ENCODE results near the gene ORM2. TPM values are rescaled to one million over a fixed set of nuclear protein-coding genes. Genes with fewer than 3 reads are reported as not detected.

Gene ORM2
- total and polyA plus RNA-seq, 2 of the 8 experiments (the other 6 are each of a cell fraction or from before 2014, with no cell fraction given): 1.3 TPM; not detected in 1

DNA sequence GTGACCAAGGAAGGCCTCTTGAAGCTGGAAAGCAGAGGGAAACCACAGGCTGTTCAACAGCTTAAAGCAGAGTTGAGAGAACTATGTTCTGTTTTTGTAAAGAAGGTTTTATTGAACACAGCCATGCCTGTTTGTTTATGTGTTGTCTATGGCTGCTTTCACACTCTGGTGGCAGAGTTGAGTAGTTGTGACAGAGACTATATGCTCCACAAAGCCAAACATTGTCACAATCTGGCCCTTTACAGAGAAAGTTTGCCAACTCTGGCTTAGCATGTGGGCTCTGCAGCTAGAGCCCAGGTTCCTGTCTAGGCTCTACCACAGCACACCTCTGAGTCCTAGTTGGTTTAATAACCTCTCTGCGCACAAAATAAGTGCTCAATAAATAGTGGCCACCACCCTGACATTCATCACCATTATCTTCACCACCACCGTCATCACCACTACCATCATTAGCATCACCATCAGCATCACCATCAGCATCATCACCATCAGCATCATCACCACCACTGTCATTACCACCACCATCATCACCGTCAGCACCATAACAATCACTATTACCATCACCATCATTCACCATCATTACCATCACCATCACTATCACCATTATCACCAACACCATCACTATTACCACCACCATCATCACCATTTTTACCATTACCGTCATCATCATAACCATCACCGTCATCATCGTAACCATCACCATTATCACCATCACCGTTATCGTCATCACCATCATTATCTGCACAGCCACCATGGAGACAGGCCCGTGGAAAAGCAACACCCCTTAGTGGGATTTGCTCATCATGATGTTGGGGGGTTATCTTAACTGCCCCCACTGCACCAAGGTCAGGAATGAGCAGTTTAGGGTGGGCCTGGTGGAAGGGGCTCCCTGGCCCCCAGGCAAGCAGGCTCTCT lies 39.8 kb downstream of the ORM2 start:
- Histone ChIP-seq H3K23me2 (ENCODE audit: low read depth, low read length) (peaks cover 11% of the 10 kb centered on the region; the same call in 1 of the 2 replicates), H4K20me1 (replicated peaks in 1 of 2; ENCODE audit: control insufficient read depth in 1 of 2, insufficient read depth in 2 of 2, low read length in 2 of 2) (peaks cover 0 to 2% of the 10 kb centered on the region in 2 experiments), H4K8ac (ENCODE audit: extremely low read depth, insufficient read depth, low read length) (no peak overlapping the region), H3K36me3 (ENCODE audit: control insufficient read depth in 2 of 4, insufficient read depth in 4 of 4, low read length in 3 of 4) (peaks cover 1 to 32% (median 15%) of the 10 kb centered on the region in 4 experiments; a peak in 6 of 8 replicates), H3K79me2 (ENCODE audit: control insufficient read depth in 1 of 2, insufficient read depth in 2 of 2, low read length in 2 of 2) (no peaks in the 10 kb centered on the region), H3K18ac (ENCODE audit: extremely low read depth, low read length) (peak overlapping the region; percentile 76), H3K27me3 (replicated peaks in 1 of 4; ENCODE audit: control insufficient read depth in 3 of 4, extremely low read depth in 1 of 4, insufficient read depth in 3 of 4, low read length in 3 of 4) (no peaks in the 10 kb centered on the region), H3K14ac (ENCODE audit: insufficient read length) (peak overlapping the region; percentile 50), H3K27ac (ENCODE audit: low read depth, low read length) (peak overlapping the region; percentile 56; the same call in 1 of the 2 replicates), H3K9me3 (ENCODE audit: insufficient read depth in 2 of 2, low read depth in 1 of 2, low read length in 1 of 2) (no peaks in the 10 kb centered on the region), H3K56ac (replicated peaks; ENCODE audit: insufficient read length, low read depth, low read length) (peak overlapping the region; percentile 89), H2BK120ac (replicated peaks; ENCODE audit: low read depth, low read length) (peak overlapping the region; percentile 97), H2AK5ac (ENCODE audit: low read depth, low read length) (peak overlapping the region; percentile 96), H3K23ac (ENCODE audit: insufficient read length) (no peak overlapping the region), H3K4ac (replicated peaks; ENCODE audit: insufficient read length, low read depth, low read length) (peak overlapping the region; percentile 81), H2AFZ (ENCODE audit: low read length) (no peak overlapping the region), H3K79me1 (ENCODE audit: low read depth, low read length) (no peaks in the 10 kb centered on the region), H4K91ac (replicated peaks; ENCODE audit: insufficient read length, low read length) (peak overlapping the region; percentile 99), H3K9ac (replicated peaks in 1 of 4; ENCODE audit: extremely low read depth in 1 of 4, low read depth in 3 of 4, low read length in 3 of 4) (no peak overlapping the region), H2BK20ac (ENCODE audit: low read length) (peak overlapping the region; percentile 73), H3K4me2 (ENCODE audit: insufficient read depth in 1 of 2, low read depth in 2 of 2, low read length in 2 of 2) (peak overlapping the region; percentile 47 to 50), H2BK15ac (ENCODE audit: low read length) (peak overlapping the region; percentile 48; the same call in 1 of the 2 replicates), H2BK5ac (ENCODE audit: low read depth, low read length) (peak overlapping the region; percentile 99; the same call in 1 of the 2 replicates), H2BK12ac (ENCODE audit: low read depth, low read length) (peak overlapping the region; percentile 94; the same call in 1 of the 2 replicates), H4K5ac (ENCODE audit: insufficient read length, low read depth, low read length) (peak overlapping the region; percentile 74), H3K4me3 (ENCODE audit: extremely low read depth in 1 of 4, insufficient read depth in 2 of 4, low read depth in 3 of 4, low read length in 4 of 4) (peak overlapping the region in 1 of 4 experiments; percentile 45; a peak in 2 of 8 replicates), H3K4me1 (replicated peaks in 1 of 4; ENCODE audit: control insufficient read depth in 3 of 4, insufficient read depth in 4 of 4, low read length in 3 of 4) (peaks cover 7 to 28% (median 17%) of the 10 kb centered on the region in 4 experiments)
- no peak for FAIRE-seq
- no peak for DNase-seq (ENCODE audit: low read depth in 1 of 2, low spot score in 2 of 2)
- CTCF ChIA-PET (ENCODE audit: partially characterized antibody): interaction anchor here (0.8 to 0.9 kb wide), 2 partner anchors 15 to 31 kb away, joined by 3 to 4 read pairs; no protein-coding TSS in a partner anchor
- 96 to 100% methylated on average over 5 to 9 of the region's 9 CpGs for WGBS, 2 experiments (ENCODE audit: extremely low coverage in 1 of 2, insufficient coverage in 1 of 2, insufficient read length in 1 of 2, insufficient replicate concordance in 2 of 2, low coverage in 1 of 2, low lambda C conversion rate in 2 of 2, missing lambda C conversion rate in 1 of 2)
- TF ChIP-seq TAF1 (IDR thresholded peaks at IDR 0.05; ENCODE audit: low read depth, low read length) (no peak), SIX5 (IDR thresholded peaks at IDR 0.05; ENCODE audit: low read depth, low read length) (no peak), NRF1 (IDR thresholded peaks at IDR 0.05; ENCODE audit: low read depth, low read length) (no peak), FOSL1 (IDR thresholded peaks at IDR 0.05; ENCODE audit: insufficient read depth, low read depth, low read length) (no peak), TBP (IDR thresholded peaks at IDR 0.05; ENCODE audit: low read depth, low read length) (no peak), SP4 (IDR thresholded peaks at IDR 0.05; ENCODE audit: low read length) (no peak)
- TF ChIP-seq, protein P1, sequence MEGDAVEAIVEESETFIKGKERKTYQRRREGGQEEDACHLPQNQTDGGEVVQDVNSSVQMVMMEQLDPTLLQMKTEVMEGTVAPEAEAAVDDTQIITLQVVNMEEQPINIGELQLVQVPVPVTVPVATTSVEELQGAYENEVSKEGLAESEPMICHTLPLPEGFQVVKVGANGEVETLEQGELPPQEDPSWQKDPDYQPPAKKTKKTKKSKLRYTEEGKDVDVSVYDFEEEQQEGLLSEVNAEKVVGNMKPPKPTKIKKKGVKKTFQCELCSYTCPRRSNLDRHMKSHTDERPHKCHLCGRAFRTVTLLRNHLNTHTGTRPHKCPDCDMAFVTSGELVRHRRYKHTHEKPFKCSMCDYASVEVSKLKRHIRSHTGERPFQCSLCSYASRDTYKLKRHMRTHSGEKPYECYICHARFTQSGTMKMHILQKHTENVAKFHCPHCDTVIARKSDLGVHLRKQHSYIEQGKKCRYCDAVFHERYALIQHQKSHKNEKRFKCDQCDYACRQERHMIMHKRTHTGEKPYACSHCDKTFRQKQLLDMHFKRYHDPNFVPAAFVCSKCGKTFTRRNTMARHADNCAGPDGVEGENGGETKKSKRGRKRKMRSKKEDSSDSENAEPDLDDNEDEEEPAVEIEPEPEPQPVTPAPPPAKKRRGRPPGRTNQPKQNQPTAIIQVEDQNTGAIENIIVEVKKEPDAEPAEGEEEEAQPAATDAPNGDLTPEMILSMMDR (IDR thresholded peaks at IDR 0.05; ENCODE audit: control extremely low read depth in 1 of 3, insufficient read depth in 1 of 3, low read depth in 1 of 3, low read length in 3 of 3): no peak
- TF ChIP-seq, protein P2, sequence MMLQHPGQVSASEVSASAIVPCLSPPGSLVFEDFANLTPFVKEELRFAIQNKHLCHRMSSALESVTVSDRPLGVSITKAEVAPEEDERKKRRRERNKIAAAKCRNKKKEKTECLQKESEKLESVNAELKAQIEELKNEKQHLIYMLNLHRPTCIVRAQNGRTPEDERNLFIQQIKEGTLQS (IDR thresholded peaks at IDR 0.05; ENCODE audit: insufficient read depth, low read depth, low read length): no peak
- POLR2A ChIA-PET (ENCODE audit: partially characterized antibody): interaction anchor here (0.6 to 5.9 kb wide), 6 partner anchors 10 to 1442 kb away, joined by 3 to 67 read pairs (median 4); partner anchors contain the start of gene AKNA
